Colonic mucosa (tissue), 4 donors: ENCODE measurements around the gene PLA2G4F. TPM values are rescaled to one million over a fixed set of nuclear protein-coding genes. Genes with fewer than 3 reads are reported as not detected.

Experiments
- DNase-seq: peaks from one replicate; pipeline ENCODE4 v3.0.0-alpha.2; 2020
- H3K27ac ChIP-seq: fragments of 200-600 bp; one replicate; pipeline ENCODE4 v1.8.0; 2021
- H3K27me3 ChIP-seq: fragments of 200-600 bp; one replicate; pipeline ENCODE4 v1.8.0; 2021
- H3K36me3 ChIP-seq: fragments of 200-600 bp; one replicate; pipeline ENCODE4 v1.8.0; 2021
- H3K4me1 ChIP-seq: fragments of 200-600 bp; one replicate; pipeline ENCODE4 v1.8.0; 2021; ENCODE audit warnings: mild to moderate bottlenecking
- H3K4me3 ChIP-seq: fragments of 200-600 bp; one replicate; pipeline ENCODE4 v1.8.0; 2021
- H3K9ac ChIP-seq, 2 donors: one replicate each; pipeline ENCODE4 v1.7.0; 2013; ENCODE audit warnings: control low read depth in 2 of 2, low read depth in 2 of 2, low read length in 2 of 2
- H3K9me3 ChIP-seq: fragments of 200-600 bp; one replicate; pipeline ENCODE4 v1.8.0; 2021
- CTCF ChIP-seq: fragments of 200-600 bp; IDR thresholded peaks from one replicate; pipeline ENCODE4 v1.8.0; 2022; ENCODE audit warnings: antibody characterized with exemption, mild to moderate bottlenecking
- intact Hi-C: fragments of 100-400 bp; cut with DNase I; formaldehyde crosslinking; loops from one replicate; pipeline ENCODE4 v1.14.1; 2022
- total RNA-seq, 2 donors: library from RNA; stranded (reverse); fragmentation: NEBNext Ultra II Directional in 1 of 2; extraction: Animal tissue kit (Norgen Biotek cat#: 25700) in 1 of 2; gene quantifications; one replicate each; pipeline ENCODE4 v1.2.1, GENCODE V29; 2021
- donor health status: healthy.
- donor health status: DM: no; HTN: no; CAD: no.
- donor health status: DM: no; HTN: no; CAD: no.

PLA2G4F gene
- total RNA-seq, 2 donors from 2014 or later: 27.7 to 30.2 TPM

DNA sequence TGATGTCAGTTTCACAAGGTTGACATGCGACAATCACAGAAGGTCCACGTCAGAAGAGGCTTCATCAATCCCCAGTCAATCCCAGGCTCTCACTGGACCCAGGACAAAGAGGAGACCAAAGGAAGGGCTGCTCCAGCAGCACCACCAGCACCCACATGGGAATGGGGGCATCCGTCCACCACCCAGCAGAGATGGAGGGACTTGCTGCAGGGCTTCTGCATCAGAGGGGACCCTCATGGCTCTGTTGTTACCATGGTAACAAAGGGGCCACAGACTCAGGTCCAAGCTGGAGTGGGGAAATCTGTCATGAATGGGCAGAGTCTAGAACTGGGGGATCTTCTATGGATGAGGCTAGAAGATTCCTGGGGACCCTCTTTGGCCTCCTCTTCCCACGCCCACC lies 13.1 kb downstream of the PLA2G4F start:
- no peaks in the 10 kb centered on the region for H3K27me3 ChIP-seq
- H3K9me3 ChIP-seq: no peaks in the 10 kb centered on the region
- H3K4me1 ChIP-seq: no peaks in the 10 kb centered on the region
- H3K9ac ChIP-seq: no peak overlapping the region
- TF ChIP-seq CTCF: no peak
- no peak overlapping the region for H3K4me3 ChIP-seq
- intact Hi-C loops: no loop called here
- no peak overlapping the region for H3K27ac ChIP-seq
- DNase-seq: no peak
- H3K36me3 ChIP-seq: no peaks in the 10 kb centered on the region

GRCh38 chr15:42141795-42142667 lies 14.4 kb downstream of the PLA2G4F start:
- Histone ChIP-seq H3K27ac (no peak overlapping the region), H3K9me3 (no peaks in the 10 kb centered on the region), H3K9ac (no peak overlapping the region), H3K4me1 (no peaks in the 10 kb centered on the region), H3K27me3 (no peaks in the 10 kb centered on the region), H3K4me3 (no peak overlapping the region), H3K36me3 (no peaks in the 10 kb centered on the region)
- no peak for TF ChIP-seq CTCF
- intact Hi-C loops: no loop called here
- no peak for DNase-seq

DNA sequence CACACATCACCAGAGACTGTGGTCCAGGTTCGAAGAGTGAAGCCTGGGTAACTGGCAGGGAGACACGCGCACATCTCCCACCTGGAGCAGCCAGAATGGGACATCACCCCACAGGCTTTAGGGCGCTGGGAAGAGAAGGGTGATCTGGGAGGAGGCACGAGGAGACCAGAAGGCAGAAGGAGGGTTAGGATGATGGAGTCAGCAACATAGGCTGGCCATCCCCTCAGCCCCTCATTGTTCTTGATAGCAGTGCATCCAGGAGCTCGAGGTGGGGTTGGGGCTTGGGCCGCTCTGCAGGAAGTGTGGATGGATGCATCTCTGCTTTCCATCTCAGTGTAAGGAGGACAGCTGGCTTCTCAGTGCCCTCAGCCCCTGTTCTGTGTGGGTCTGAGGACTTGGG lies 15.2 kb downstream of the PLA2G4F start:
- Histone ChIP-seq H3K4me3 (no peak overlapping the region), H3K9ac (no peak overlapping the region), H3K9me3 (no peaks in the 10 kb centered on the region), H3K4me1 (no peaks in the 10 kb centered on the region), H3K27ac (no peak overlapping the region), H3K27me3 (no peaks in the 10 kb centered on the region), H3K36me3 (no peaks in the 10 kb centered on the region)
- DNase-seq: no peak
- intact Hi-C loops: no loop called here
- no peak for TF ChIP-seq CTCF

DNA sequence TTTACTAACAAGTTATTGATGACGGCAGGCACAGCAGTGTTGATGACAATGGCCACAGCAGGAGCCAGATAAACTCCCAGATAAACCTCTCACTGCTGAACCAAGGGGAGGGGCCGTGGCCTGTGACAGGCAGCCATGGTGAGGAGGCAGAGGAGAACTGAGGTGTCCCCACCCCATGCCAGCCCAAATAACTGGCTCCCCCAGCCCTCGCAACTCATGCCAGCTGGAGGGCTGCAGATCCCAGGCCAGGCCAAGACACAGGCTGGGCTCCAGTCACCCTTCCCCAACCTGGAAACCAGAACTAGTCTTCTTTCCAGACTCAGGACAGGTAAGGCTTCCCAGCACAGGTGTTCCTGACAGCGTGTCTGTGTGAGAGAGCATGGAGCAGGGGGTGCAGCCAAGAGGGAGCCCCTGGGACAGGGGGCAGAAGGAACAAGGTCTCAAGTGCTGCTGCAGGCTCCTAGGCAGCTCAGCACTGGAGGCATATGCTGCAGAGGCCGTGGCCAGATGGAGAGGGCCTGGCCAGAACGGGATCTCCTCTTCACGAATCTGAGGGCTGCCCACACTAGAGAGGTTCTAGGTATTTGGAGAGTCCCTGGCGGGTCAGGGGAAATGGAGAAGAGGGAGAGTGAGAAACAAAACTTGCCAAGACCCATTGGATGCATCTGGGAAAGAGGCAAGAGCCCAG lies 15.9 kb downstream of the PLA2G4F start:
- no peak for TF ChIP-seq CTCF
- intact Hi-C loops: no loop called here
- peak overlapping the region in 1 of 2 donors; percentile 14 for H3K9ac ChIP-seq
- no peak for DNase-seq
- H3K36me3 ChIP-seq: no peaks in the 10 kb centered on the region
- H3K27ac ChIP-seq: no peak overlapping the region
- no peaks in the 10 kb centered on the region for H3K9me3 ChIP-seq
- H3K4me1 ChIP-seq: no peaks in the 10 kb centered on the region
- no peaks in the 10 kb centered on the region for H3K27me3 ChIP-seq
- H3K4me3 ChIP-seq: no peak overlapping the region

- Histone ChIP-seq H3K4me3 (no peak overlapping the region), H3K27ac (peak overlapping the region; percentile 81), H3K27me3 (no peaks in the 10 kb centered on the region), H3K36me3 (no peaks in the 10 kb centered on the region), H3K9ac (peak overlapping the region in 1 of 2 donors; percentile 14), H3K4me1 (no peaks in the 10 kb centered on the region), H3K9me3 (no peaks in the 10 kb centered on the region)
- no peak for TF ChIP-seq CTCF
- peak; percentile 25 for DNase-seq
- intact Hi-C loops: loop anchor here (10.0 kb wide), 1 partner anchor 155 kb away; no protein-coding TSS in a partner anchor
Observed at GRCh38 chr15:42139596-42139995, 16.8 kb downstream of the PLA2G4F start.
